Renal cortical epithelial cell (primary cell): ENCODE results near the gene RFLNA. TPM values are rescaled to one million over a fixed set of nuclear protein-coding genes. Genes with fewer than 3 reads are reported as not detected.
A peak's percentile ranks its signal among the peaks of the same experiment; 100 is the strongest.

Experiments used
- DNase-seq: peaks from one replicate; pipeline ENCODE4 v3.0.0-alpha.2; 2011; ENCODE audit warnings: low read depth
- total RNA-seq: library from RNA; depleted of rRNA; stranded (reverse); fragments of >200 nt; gene quantifications from 2 replicates; pipeline ENCODE4 v1.2.3, GENCODE V29; 2014

The RFLNA gene
- 19.2 and 56.8 TPM in 2 replicates for total RNA-seq

- no peak for DNase-seq
These were observed at the start of gene RFLNA for GRCh38 chr12:124294780-124295341. Gene RFLNA, plus strand, starts transcription at chr12:124295093. Its CDS starts 337 bp downstream, at chr12:124295430.

- DNase-seq: no peak
These were observed 47.6 kb upstream of the RFLNA start for GRCh38 chr12:124247331-124247730.

- DNase-seq: peak; percentile 36
These were observed 45.7 kb upstream of the RFLNA start for GRCh38 chr12:124248941-124249825.

GRCh38 chr12:124251186-124251585 is 43.7 kb upstream of the RFLNA start:
- no peak for DNase-seq

- no peak for DNase-seq
These were observed 41.9 kb upstream of the RFLNA start for GRCh38 chr12:124252964-124253363.

GRCh38 chr12:124254126-124254525 is 40.8 kb upstream of the RFLNA start:
- DNase-seq: no peak

- DNase-seq: no peak
These were observed 35.5 kb upstream of the RFLNA start for GRCh38 chr12:124259154-124260066.

GRCh38 chr12:124261885-124262284 is 33.0 kb upstream of the RFLNA start:
- DNase-seq: no peak

- DNase-seq: no peak
These were observed 30.7 kb upstream of the RFLNA start for GRCh38 chr12:124264089-124264795.

GRCh38 chr12:124264879-124265278 is 30.0 kb upstream of the RFLNA start:
- no peak for DNase-seq

GRCh38 chr12:124267205-124267778 is 27.6 kb upstream of the RFLNA start:
- DNase-seq: no peak

- DNase-seq: no peak
These were observed 24.2 kb upstream of the RFLNA start for GRCh38 chr12:124270671-124271070.

GRCh38 chr12:124273630-124274029 is 21.3 kb upstream of the RFLNA start:
- DNase-seq: peak; percentile 43

GRCh38 chr12:124276337-124276736 is 18.6 kb upstream of the RFLNA start:
- no peak for DNase-seq

- DNase-seq: no peak
These were observed 17.3 kb upstream of the RFLNA start for GRCh38 chr12:124277394-124278241.

GRCh38 chr12:124278389-124279101 is 16.3 kb upstream of the RFLNA start:
- DNase-seq: no peak

- no peak for DNase-seq
These were observed 15.6 kb upstream of the RFLNA start for GRCh38 chr12:124279315-124279714.

- no peak for DNase-seq
These were observed 15.0 kb upstream of the RFLNA start for GRCh38 chr12:124279846-124280360.

GRCh38 chr12:124281309-124281708 is 13.6 kb upstream of the RFLNA start:
- DNase-seq: no peak
